Neutrophil (primary cell): ENCODE data around the gene CLPSL2.

Experiments
- H3K27ac ChIP-seq: fragments of 200-600 bp; sonication (generic); 2 replicates; pipeline ENCODE4 v1.5.1; 2016; ENCODE audit warnings: mild to moderate bottlenecking, moderate library complexity
- H3K27me3 ChIP-seq: fragments of 200-600 bp; sonication (generic); 2 replicates; pipeline ENCODE4 v1.6.0; 2016; ENCODE audit warnings: mild to moderate bottlenecking
- H3K36me3 ChIP-seq: fragments of 200-600 bp; sonication (generic); 2 replicates; pipeline ENCODE4 v1.5.1; 2017
- H3K4me1 ChIP-seq, 2 experiments: fragments of 200-600 bp in 1 of 2; sonication (generic) in 1 of 2; 1 replicate in 1 of 2; 2 replicates in 1 of 2; pipeline versions ENCODE4 v1.5.1 to v1.6.1; 2013 to 2016; ENCODE audit warnings: low read depth in 1 of 2, low read length in 1 of 2, mild to moderate bottlenecking in 1 of 2, moderate library complexity in 1 of 2; ENCODE audit not compliant: control insufficient read depth in 1 of 2, insufficient read depth in 1 of 2
- H3K4me3 ChIP-seq, 2 experiments: fragments of 200-600 bp in 1 of 2; sonication (generic) in 1 of 2; 1 replicate in 1 of 2; 2 replicates in 1 of 2; pipeline ENCODE4 v1.5.1; 2013 to 2016; ENCODE audit warnings: low read depth in 1 of 2, low read length in 1 of 2, mild to moderate bottlenecking in 1 of 2, moderate library complexity in 1 of 2
- H3K9me3 ChIP-seq: fragments of 200-600 bp; sonication (generic); 2 replicates; pipeline ENCODE4 v1.5.1; 2016
- CTCF ChIP-seq: fragments of 200-600 bp; sonication (generic); IDR thresholded peaks from 2 replicates; pipeline ENCODE4 v1.5.1; 2016; ENCODE audit warnings: antibody characterized with exemption

The CLPSL2 gene

GRCh38 chr6:35742842-35743241, 33.6 kb upstream of the CLPSL2 start:
- Histone ChIP-seq H3K4me1 (peaks cover 8 to 11% of the 10 kb centered on the region in 2 experiments), H3K27me3 (no peaks in the 10 kb centered on the region), H3K9me3 (no peaks in the 10 kb centered on the region), H3K4me3 (no peak overlapping the region), H3K36me3 (no peaks in the 10 kb centered on the region), H3K27ac (no peak overlapping the region)
- no peak for TF ChIP-seq CTCF

DNA sequence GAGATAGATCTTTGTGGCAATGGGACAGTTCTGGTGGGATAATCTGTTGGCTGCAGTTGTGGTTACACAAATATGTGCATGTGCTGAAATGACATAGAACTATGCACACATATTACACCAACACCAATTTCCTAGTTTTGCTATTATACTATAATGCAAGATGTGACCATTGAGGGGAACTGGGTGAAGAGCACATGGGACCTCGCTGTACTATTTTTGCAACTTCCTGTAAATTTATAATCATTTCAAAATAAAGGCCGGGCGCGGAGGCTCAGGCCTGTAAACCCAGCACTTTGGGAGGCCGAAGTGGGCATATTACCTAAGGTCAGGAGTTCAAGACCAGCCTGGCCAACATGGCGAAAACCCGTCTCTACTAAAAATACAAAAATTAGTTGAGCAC, 30.9 kb upstream of the CLPSL2 start:
- Histone ChIP-seq H3K27ac (peak overlapping the region; percentile 47), H3K27me3 (no peaks in the 10 kb centered on the region), H3K4me3 (no peak overlapping the region), H3K4me1 (peaks cover 7 to 9% of the 10 kb centered on the region in 2 experiments), H3K9me3 (no peaks in the 10 kb centered on the region), H3K36me3 (no peaks in the 10 kb centered on the region)
- TF ChIP-seq CTCF = no peak

GRCh38 chr6:35746516-35746915, 29.9 kb upstream of the CLPSL2 start:
- H3K36me3 ChIP-seq = no peaks in the 10 kb centered on the region
- H3K27me3 ChIP-seq = no peaks in the 10 kb centered on the region
- H3K4me1 ChIP-seq = peaks cover 7 to 9% of the 10 kb centered on the region in 2 experiments
- H3K9me3 ChIP-seq = no peaks in the 10 kb centered on the region
- H3K4me3 ChIP-seq = no peak overlapping the region
- TF ChIP-seq CTCF = no peak
- no peak overlapping the region for H3K27ac ChIP-seq

DNA sequence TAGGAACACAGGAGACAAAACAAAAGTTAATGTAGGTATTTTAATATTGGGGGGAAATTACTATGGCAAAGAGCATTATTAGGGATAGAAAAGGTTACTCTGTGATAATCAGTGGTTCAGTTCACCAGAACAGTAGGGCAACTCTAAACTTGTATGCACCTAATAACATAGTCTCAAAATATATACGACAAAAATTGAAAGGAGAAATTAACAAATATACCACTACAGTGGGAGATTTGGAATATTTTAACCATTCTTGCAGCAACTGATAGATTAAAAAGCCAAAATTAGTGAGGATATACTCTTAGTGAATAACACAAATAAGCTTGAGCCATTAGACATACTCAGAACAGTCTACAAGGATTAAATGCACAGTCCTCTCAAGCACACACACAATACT, 28.5 kb upstream of the CLPSL2 start:
- Histone ChIP-seq H3K9me3 (no peaks in the 10 kb centered on the region), H3K36me3 (no peaks in the 10 kb centered on the region), H3K27ac (no peak overlapping the region), H3K4me1 (peaks cover 7 to 9% of the 10 kb centered on the region in 2 experiments), H3K4me3 (no peak overlapping the region), H3K27me3 (no peaks in the 10 kb centered on the region)
- no peak for TF ChIP-seq CTCF

- Histone ChIP-seq H3K4me1 (peaks cover 2 to 3% of the 10 kb centered on the region in 2 experiments), H3K9me3 (no peaks in the 10 kb centered on the region), H3K36me3 (no peaks in the 10 kb centered on the region), H3K27me3 (no peaks in the 10 kb centered on the region), H3K27ac (no peak overlapping the region), H3K4me3 (no peak overlapping the region)
- TF ChIP-seq CTCF = no peak
These were observed 25.8 kb upstream of the CLPSL2 start for GRCh38 chr6:35750557-35750956.

GRCh38 chr6:35751594-35751993, 24.8 kb upstream of the CLPSL2 start:
- H3K36me3 ChIP-seq = no peaks in the 10 kb centered on the region
- H3K27ac ChIP-seq = no peak overlapping the region
- H3K9me3 ChIP-seq = no peaks in the 10 kb centered on the region
- no peak overlapping the region for H3K4me3 ChIP-seq
- H3K4me1 ChIP-seq = no peaks in the 10 kb centered on the region
- TF ChIP-seq CTCF = no peak
- H3K27me3 ChIP-seq = no peaks in the 10 kb centered on the region
